Measurements from ENCODE around the gene QPCT.
"Not testable (repeated sequence)": the region's sequence is repeated elsewhere in the genome, so short reads cannot be mapped to it uniquely, and the experiment has no call there.

- not testable (repeated sequence) for TF ChIP-seq CTCF, EP300, POLR2A (IDR thresholded peaks at IDR 0.05)
Observed at GRCh38 chr2:37294858-37295257, 49.6 kb upstream of the QPCT start.

Data from tibial nerve (tissue), 4 donors.